Measurements from ENCODE around the gene RPL36.

Gene RPL36

DNA sequence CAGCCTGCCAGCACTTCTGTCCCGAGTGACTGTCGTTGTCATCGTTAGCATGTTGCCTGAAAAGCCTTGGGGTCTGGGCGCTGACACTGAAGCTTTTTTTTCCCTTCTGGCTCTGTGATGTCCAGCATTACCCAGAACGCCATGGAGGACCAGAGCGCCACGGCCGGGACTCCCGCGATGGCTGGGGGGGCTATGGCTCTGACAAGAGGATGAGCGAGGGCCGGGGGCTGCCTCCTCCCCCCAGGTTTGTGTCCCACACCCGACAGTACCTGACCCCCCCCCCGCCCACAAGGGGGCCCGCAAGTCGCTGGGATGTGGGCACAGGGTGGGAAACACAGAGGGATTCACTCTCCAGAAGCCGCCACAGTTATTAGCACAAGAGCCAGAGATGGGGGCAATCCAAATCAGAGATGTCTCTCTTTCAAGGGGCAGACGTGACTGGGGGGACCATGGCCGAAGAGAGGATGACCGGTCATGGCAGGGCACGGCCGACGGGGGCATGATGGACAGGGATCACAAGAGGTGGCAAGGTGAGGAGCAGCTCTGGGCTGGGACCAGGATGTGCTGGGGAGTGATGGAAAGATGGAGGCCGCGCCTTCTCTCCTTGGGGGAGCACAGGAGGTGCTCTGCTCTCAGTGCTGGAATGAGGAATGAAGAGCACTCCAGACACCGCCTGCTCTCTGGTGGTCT, 23.0 kb upstream of the RPL36 start:
- no peaks in the 10 kb centered on the region for H3K79me1 ChIP-seq (ENCODE audit: low read length)
- no peak overlapping the region for H2BK15ac ChIP-seq (replicated peaks; ENCODE audit: low read depth)
- no peaks in the 10 kb centered on the region for H3K27me3 ChIP-seq (ENCODE audit: insufficient read depth, low read length, poor library complexity)
- DNase-seq: no peak
- H3K56ac ChIP-seq (ENCODE audit: low read length): no peak overlapping the region
- no peak overlapping the region for H2AK5ac ChIP-seq (ENCODE audit: low read length)
- H3K9ac ChIP-seq (ENCODE audit: low read length): no peak overlapping the region
- no peak overlapping the region for H3K18ac ChIP-seq (ENCODE audit: low read length)
- no peak overlapping the region for H3K4me2 ChIP-seq (ENCODE audit: low read length)
- no peak overlapping the region for H3K4me3 ChIP-seq (ENCODE audit: low read length)
- no peaks in the 10 kb centered on the region for H3K79me2 ChIP-seq (ENCODE audit: control insufficient read depth, insufficient read depth, low read length)
- H3K23ac ChIP-seq (ENCODE audit: low read length): no peak overlapping the region
- WGBS (ENCODE audit: extremely low coverage, insufficient coverage, low lambda C conversion rate): no CpG with 5 or more reads among the region's 26 CpGs
- no peak overlapping the region for H2BK5ac ChIP-seq (ENCODE audit: low read length)
- no peak overlapping the region for H3K4ac ChIP-seq (ENCODE audit: low read depth, low read length)
- no peak overlapping the region for H4K5ac ChIP-seq (ENCODE audit: low read length)
- no peak overlapping the region for H2BK120ac ChIP-seq (ENCODE audit: low read depth, low read length)
- peaks cover 3% of the 10 kb centered on the region for H3K4me1 ChIP-seq (ENCODE audit: control insufficient read depth, low read depth, low read length)
- H3K27ac ChIP-seq (ENCODE audit: low read depth, low read length): no peak overlapping the region
- H3K36me3 ChIP-seq (ENCODE audit: control insufficient read depth, insufficient read depth, low read length): peaks cover 21% of the 10 kb centered on the region
- no peak overlapping the region for H4K8ac ChIP-seq (ENCODE audit: low read depth, low read length)

DNA sequence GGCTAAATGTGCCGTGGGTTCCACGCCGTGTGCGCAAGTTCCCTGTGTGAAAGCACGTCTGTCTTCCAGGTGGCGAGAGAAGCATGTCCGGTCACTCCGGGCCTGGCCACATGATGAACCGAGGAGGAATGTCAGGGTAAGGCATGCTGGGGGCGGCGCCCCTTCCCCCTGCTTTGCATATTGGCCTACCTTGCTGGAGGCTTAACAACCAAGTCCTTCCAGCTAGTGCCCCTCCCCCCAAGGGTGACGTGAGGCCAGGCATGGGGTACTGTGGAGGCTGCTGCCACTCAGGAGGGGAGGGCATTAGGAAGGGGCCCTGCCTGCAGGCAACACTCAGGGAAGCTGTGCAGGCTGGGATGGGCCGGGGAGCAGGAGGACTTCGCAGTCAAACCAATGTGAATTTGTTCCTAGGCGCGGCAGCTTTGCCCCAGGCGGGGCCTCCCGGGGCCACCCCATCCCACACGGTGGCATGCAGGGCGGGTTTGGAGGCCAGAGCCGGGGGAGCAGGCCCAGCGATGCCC, 22.3 kb upstream of the RPL36 start:
- no peaks in the 10 kb centered on the region for H3K79me2 ChIP-seq (ENCODE audit: control insufficient read depth, insufficient read depth, low read length)
- no peak overlapping the region for H2BK15ac ChIP-seq (replicated peaks; ENCODE audit: low read depth)
- H3K56ac ChIP-seq (ENCODE audit: low read length): no peak overlapping the region
- no CpG with 5 or more reads among the region's 22 CpGs for WGBS (ENCODE audit: extremely low coverage, insufficient coverage, low lambda C conversion rate)
- H3K4me3 ChIP-seq (ENCODE audit: low read length): no peak overlapping the region
- H3K36me3 ChIP-seq (ENCODE audit: control insufficient read depth, insufficient read depth, low read length): peaks cover 21% of the 10 kb centered on the region
- H3K18ac ChIP-seq (ENCODE audit: low read length): no peak overlapping the region
- H3K27me3 ChIP-seq (ENCODE audit: insufficient read depth, low read length, poor library complexity): no peaks in the 10 kb centered on the region
- H2BK120ac ChIP-seq (ENCODE audit: low read depth, low read length): no peak overlapping the region
- no peak overlapping the region for H4K5ac ChIP-seq (ENCODE audit: low read length)
- no peak overlapping the region for H4K8ac ChIP-seq (ENCODE audit: low read depth, low read length)
- H3K4me2 ChIP-seq (ENCODE audit: low read length): no peak overlapping the region
- no peak overlapping the region for H3K9ac ChIP-seq (ENCODE audit: low read length)
- no peaks in the 10 kb centered on the region for H3K79me1 ChIP-seq (ENCODE audit: low read length)
- no peak overlapping the region for H2AK5ac ChIP-seq (ENCODE audit: low read length)
- no peak overlapping the region for H3K27ac ChIP-seq (ENCODE audit: low read depth, low read length)
- DNase-seq: peak; percentile 96
- H3K4ac ChIP-seq (ENCODE audit: low read depth, low read length): no peak overlapping the region
- H3K23ac ChIP-seq (ENCODE audit: low read length): no peak overlapping the region
- no peak overlapping the region for H2BK5ac ChIP-seq (ENCODE audit: low read length)
- peaks cover 3% of the 10 kb centered on the region for H3K4me1 ChIP-seq (ENCODE audit: control insufficient read depth, low read depth, low read length)

DNA sequence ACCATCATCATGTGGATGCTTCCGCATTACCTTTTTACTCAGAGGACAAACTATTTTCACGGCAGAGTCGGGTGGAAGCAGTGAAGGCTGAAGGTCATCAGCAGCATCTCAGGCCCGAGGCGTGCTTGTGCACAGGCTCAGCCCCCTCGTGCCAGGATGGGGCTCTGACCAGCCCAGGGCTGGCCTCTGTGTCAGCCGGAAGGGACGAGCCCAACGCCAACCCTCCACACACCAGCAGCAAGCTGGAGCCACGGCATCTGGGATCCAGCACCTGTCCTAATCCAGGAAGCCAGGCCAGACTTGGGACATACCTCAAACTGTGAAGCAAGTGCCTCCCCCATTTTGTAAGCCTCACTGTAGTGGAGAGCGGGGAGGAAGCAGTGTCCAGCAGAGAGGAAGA, 20.9 kb upstream of the RPL36 start:
- Histone ChIP-seq H3K9ac (ENCODE audit: low read length) (no peak overlapping the region), H3K18ac (ENCODE audit: low read length) (no peak overlapping the region), H2BK120ac (ENCODE audit: low read depth, low read length) (no peak overlapping the region), H3K4me3 (ENCODE audit: low read length) (no peak overlapping the region), H4K5ac (ENCODE audit: low read length) (no peak overlapping the region), H3K4me2 (ENCODE audit: low read length) (no peak overlapping the region), H3K4me1 (ENCODE audit: control insufficient read depth, low read depth, low read length) (peaks cover 3% of the 10 kb centered on the region), H3K36me3 (ENCODE audit: control insufficient read depth, insufficient read depth, low read length) (peaks cover 14% of the 10 kb centered on the region), H2BK5ac (ENCODE audit: low read length) (no peak overlapping the region), H3K4ac (ENCODE audit: low read depth, low read length) (no peak overlapping the region), H3K27ac (ENCODE audit: low read depth, low read length) (no peak overlapping the region), H3K79me1 (ENCODE audit: low read length) (no peaks in the 10 kb centered on the region), H4K8ac (ENCODE audit: low read depth, low read length) (no peak overlapping the region), H3K23ac (ENCODE audit: low read length) (no peak overlapping the region), H2BK15ac (replicated peaks; ENCODE audit: low read depth) (no peak overlapping the region), H3K27me3 (ENCODE audit: insufficient read depth, low read length, poor library complexity) (no peaks in the 10 kb centered on the region), H3K79me2 (ENCODE audit: control insufficient read depth, insufficient read depth, low read length) (no peaks in the 10 kb centered on the region), H3K56ac (ENCODE audit: low read length) (no peak overlapping the region), H2AK5ac (ENCODE audit: low read length) (no peak overlapping the region)
- no CpG with 5 or more reads among the region's 11 CpGs for WGBS (ENCODE audit: extremely low coverage, insufficient coverage, low lambda C conversion rate)
- DNase-seq: no peak

DNA sequence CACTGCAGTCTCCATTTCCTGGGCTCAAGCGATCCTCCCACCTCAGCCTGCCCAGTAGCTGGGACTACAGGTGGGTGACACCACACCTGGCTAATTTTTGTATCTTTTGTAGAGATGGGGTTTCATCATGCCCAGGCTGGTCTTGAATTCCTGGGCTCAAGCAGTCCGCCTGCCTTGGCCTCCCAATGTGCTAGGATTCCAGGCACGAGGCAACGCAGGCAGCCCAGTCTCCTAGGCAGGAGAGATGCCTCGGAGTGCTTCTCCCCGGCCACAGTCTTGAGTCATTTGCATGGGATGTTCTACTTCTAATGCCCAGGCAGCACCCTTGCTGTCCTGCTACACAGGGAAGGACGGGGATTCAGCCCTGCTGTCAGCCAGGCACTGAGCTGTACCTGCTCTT, 18.5 kb upstream of the RPL36 start:
- H3K4ac ChIP-seq (ENCODE audit: low read depth, low read length): no peak overlapping the region
- peaks cover 5% of the 10 kb centered on the region for H3K36me3 ChIP-seq (ENCODE audit: control insufficient read depth, insufficient read depth, low read length)
- no peak overlapping the region for H3K18ac ChIP-seq (ENCODE audit: low read length)
- H4K8ac ChIP-seq (ENCODE audit: low read depth, low read length): no peak overlapping the region
- H3K4me3 ChIP-seq (ENCODE audit: low read length): no peak overlapping the region
- H3K4me2 ChIP-seq (ENCODE audit: low read length): no peak overlapping the region
- DNase-seq: no peak
- no peak overlapping the region for H3K27ac ChIP-seq (ENCODE audit: low read depth, low read length)
- no peaks in the 10 kb centered on the region for H3K27me3 ChIP-seq (ENCODE audit: insufficient read depth, low read length, poor library complexity)
- H2BK5ac ChIP-seq (ENCODE audit: low read length): no peak overlapping the region
- no CpG with 5 or more reads among the region's 7 CpGs for WGBS (ENCODE audit: extremely low coverage, insufficient coverage, low lambda C conversion rate)
- no peak overlapping the region for H2BK15ac ChIP-seq (replicated peaks; ENCODE audit: low read depth)
- no peaks in the 10 kb centered on the region for H3K79me1 ChIP-seq (ENCODE audit: low read length)
- H3K23ac ChIP-seq (ENCODE audit: low read length): no peak overlapping the region
- H2AK5ac ChIP-seq (ENCODE audit: low read length): no peak overlapping the region
- H4K5ac ChIP-seq (ENCODE audit: low read length): no peak overlapping the region
- no peak overlapping the region for H3K56ac ChIP-seq (ENCODE audit: low read length)
- no peaks in the 10 kb centered on the region for H3K79me2 ChIP-seq (ENCODE audit: control insufficient read depth, insufficient read depth, low read length)
- H3K4me1 ChIP-seq (ENCODE audit: control insufficient read depth, low read depth, low read length): peaks cover 3% of the 10 kb centered on the region
- H2BK120ac ChIP-seq (ENCODE audit: low read depth, low read length): no peak overlapping the region
- no peak overlapping the region for H3K9ac ChIP-seq (ENCODE audit: low read length)

DNA sequence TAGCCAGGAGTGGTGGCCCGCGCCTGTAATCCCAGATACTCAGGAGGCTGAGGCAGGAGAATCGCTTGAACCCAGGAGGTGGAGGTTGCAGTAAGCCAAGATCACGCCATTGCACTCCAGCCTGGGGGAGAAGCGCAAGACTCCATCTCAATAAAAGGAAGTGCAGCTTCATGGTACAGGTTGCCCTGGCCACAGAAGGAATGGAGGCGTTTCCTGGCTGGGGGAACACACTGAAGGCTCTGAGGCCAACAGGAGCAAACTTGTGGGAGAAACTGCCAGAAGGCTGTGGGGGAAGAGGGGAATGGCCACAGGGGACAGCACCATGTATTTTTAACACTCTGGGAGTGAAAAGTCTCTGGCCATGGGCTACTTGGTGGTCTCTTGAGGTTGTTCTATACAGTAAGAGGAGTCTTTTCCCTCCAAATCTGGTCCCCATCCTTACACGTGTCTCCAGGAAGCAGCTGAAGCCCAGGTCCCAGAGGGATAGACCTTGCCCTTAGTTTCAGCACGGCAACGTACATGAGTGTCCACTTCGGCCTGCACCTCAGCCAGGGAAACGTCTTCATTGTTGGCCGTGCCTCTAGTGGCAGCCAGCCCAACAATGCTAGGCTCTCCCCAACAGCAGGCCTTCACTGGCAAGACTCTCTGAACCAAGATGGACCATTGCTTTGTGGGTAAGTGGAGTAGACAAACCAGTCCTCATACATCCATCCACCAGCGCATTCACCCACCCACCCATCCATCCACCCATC, 17.2 kb upstream of the RPL36 start:
- DNase-seq: no peak
- Histone ChIP-seq H2BK15ac (replicated peaks; ENCODE audit: low read depth) (no peak overlapping the region), H3K9ac (ENCODE audit: low read length) (no peak overlapping the region), H3K23ac (ENCODE audit: low read length) (no peak overlapping the region), H3K79me2 (ENCODE audit: control insufficient read depth, insufficient read depth, low read length) (no peaks in the 10 kb centered on the region), H2AK5ac (ENCODE audit: low read length) (no peak overlapping the region), H3K4ac (ENCODE audit: low read depth, low read length) (no peak overlapping the region), H3K4me3 (ENCODE audit: low read length) (no peak overlapping the region), H2BK120ac (ENCODE audit: low read depth, low read length) (no peak overlapping the region), H3K18ac (ENCODE audit: low read length) (no peak overlapping the region), H2BK5ac (ENCODE audit: low read length) (no peak overlapping the region), H3K4me2 (ENCODE audit: low read length) (no peak overlapping the region), H4K5ac (ENCODE audit: low read length) (no peak overlapping the region), H3K27ac (ENCODE audit: low read depth, low read length) (no peak overlapping the region), H3K36me3 (ENCODE audit: control insufficient read depth, insufficient read depth, low read length) (peaks cover 5% of the 10 kb centered on the region), H4K8ac (ENCODE audit: low read depth, low read length) (no peak overlapping the region), H3K4me1 (ENCODE audit: control insufficient read depth, low read depth, low read length) (no peaks in the 10 kb centered on the region), H3K79me1 (ENCODE audit: low read length) (no peaks in the 10 kb centered on the region), H3K56ac (ENCODE audit: low read length) (no peak overlapping the region), H3K27me3 (ENCODE audit: insufficient read depth, low read length, poor library complexity) (no peaks in the 10 kb centered on the region)
- WGBS (ENCODE audit: extremely low coverage, insufficient coverage, low lambda C conversion rate): no CpG with 5 or more reads among the region's 13 CpGs

Data from mesendoderm (in vitro differentiated cells).